ENCODE measurements around the gene ITGAL.
"Not testable (repeated sequence)": the region's sequence is repeated elsewhere in the genome, so short reads cannot be mapped to it uniquely, and the experiment has no call there.

ITGAL gene

GRCh38 chr16:30534368-30535105 is 62.0 kb downstream of the ITGAL start, which contains the start of gene ZNF747:
Gene ZNF747, minus strand, starts transcription at chr16:30534858. Its CDS starts 179 bp downstream, at chr16:30534679.
- FAIRE-seq (no peak), DNase-seq (ENCODE audit: insufficient read length, low spot score) (peak; percentile 96)
- no peak for TF ChIP-seq CTCF (IDR thresholded peaks at IDR 0.05; ENCODE audit: insufficient read depth, missing control alignments)

- FAIRE-seq (no peak), DNase-seq (ENCODE audit: insufficient read length, low spot score) (no peak)
These were observed 62.7 kb downstream of the ITGAL start for GRCh38 chr16:30535106-30535776.

GRCh38 chr16:30535777-30536190 is 63.2 kb downstream of the ITGAL start:
- TF ChIP-seq CTCF (IDR thresholded peaks at IDR 0.05; ENCODE audit: insufficient read depth, missing control alignments): peak; percentile 43
- DNase-seq (ENCODE audit: insufficient read length, low spot score) (peak; percentile 61), FAIRE-seq (no peak)

More at GRCh38 chr16:30535106-30535776, 62.7 kb downstream of the ITGAL start:
- no peak for TF ChIP-seq CTCF (IDR thresholded peaks at IDR 0.05; ENCODE audit: insufficient read depth, missing control alignments)

- not testable (repeated sequence) for DNase-seq (ENCODE audit: insufficient read length, low spot score); FAIRE-seq
These were observed 64.0 kb downstream of the ITGAL start for GRCh38 chr16:30536391-30537024.

- no peak for DNase-seq (ENCODE audit: insufficient read length, low spot score)
- no peak for TF ChIP-seq CTCF (IDR thresholded peaks at IDR 0.05; ENCODE audit: insufficient read depth, missing control alignments)
- FAIRE-seq: no peak
These were observed 66.7 kb downstream of the ITGAL start for GRCh38 chr16:30539000-30539964.

GRCh38 chr16:30539986-30540526 is 67.5 kb downstream of the ITGAL start:
- DNase-seq (ENCODE audit: insufficient read length, low spot score); FAIRE-seq: not testable (repeated sequence)

GRCh38 chr16:30540916-30541464 is 68.4 kb downstream of the ITGAL start:
- FAIRE-seq; DNase-seq (ENCODE audit: insufficient read length, low spot score): not testable (repeated sequence)

All from D721Med (cell line).